ENCODE data around the gene REM2.

DNA sequence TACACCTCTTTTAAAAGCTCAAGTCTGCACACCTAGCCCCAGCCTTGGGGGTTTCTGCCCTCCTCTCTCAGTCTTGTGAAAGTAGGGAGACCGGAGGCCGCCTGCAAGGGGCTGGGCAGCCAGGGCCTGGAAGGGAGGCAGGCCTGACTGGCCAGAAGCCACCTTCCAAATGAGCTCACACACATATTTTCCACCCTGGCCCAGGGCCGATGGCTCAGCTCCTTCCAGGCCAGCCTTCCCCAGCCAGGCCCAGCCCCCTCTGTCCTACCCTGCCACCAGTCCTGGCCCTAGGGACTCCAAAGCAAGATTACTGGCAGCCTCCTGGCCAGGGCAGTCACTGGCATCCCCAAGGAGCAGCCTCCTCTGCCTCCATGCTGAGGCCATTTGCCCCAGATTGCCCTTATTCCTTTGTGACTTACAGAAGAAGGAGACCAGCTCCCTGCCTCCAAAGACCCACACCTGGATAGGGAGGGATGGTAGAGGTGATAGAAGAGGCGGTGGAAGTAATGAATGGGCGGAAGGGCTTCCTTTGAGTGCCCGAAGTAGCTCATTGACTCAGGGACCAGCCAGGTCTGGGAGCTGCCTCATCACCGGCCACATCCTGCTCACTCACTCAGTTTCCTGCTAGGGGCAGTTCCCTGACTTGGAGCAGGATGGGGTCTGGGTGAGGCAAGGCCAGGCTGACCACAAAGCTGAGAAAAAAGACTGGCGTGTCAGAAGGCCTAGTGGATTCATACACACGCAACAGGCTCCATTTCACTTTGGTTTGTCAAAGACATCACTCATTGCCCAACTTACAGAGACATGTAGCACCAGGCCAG lies 31.9 kb upstream of the REM2 start:
- TF ChIP-seq POLR2AphosphoS5 (IDR thresholded peaks at IDR 0.05; ENCODE audit: borderline replicate concordance, low read depth, low read length), result no peak
- TF ChIP-seq EZH2 (IDR thresholded peaks at IDR 0.05), result no peak

Measured in SK-N-MC (cell line).